Large intestine (tissue), 3 donors: ENCODE data around the gene STEAP2. TPM values are rescaled to one million over a fixed set of nuclear protein-coding genes. Genes with fewer than 3 reads are reported as not detected.
"Not testable (repeated sequence)": the region's sequence is repeated elsewhere in the genome, so short reads cannot be mapped to it uniquely, and the experiment has no call there.

Source experiments
- DNase-seq, 2 donors: peaks; one replicate each; pipeline versions ENCODE4 v3.0.0 to v3.0.0-alpha.2; 2013
- H3K27ac ChIP-seq: one replicate; pipeline ENCODE4 v1.5.1; 2013; ENCODE audit warnings: low read length
- H3K27me3 ChIP-seq: 2 replicates; pipeline ENCODE4 v1.6.1; 2013; ENCODE audit warnings: low read length; ENCODE audit not compliant: control insufficient read depth, insufficient read depth
- H3K36me3 ChIP-seq: 2 replicates; pipeline ENCODE4 v1.6.1; 2013; ENCODE audit warnings: low read length; ENCODE audit not compliant: control insufficient read depth, insufficient read depth
- H3K4me1 ChIP-seq: one replicate; pipeline ENCODE4 v1.6.1; 2013; ENCODE audit warnings: low read length; ENCODE audit not compliant: control insufficient read depth, insufficient read depth
- H3K4me3 ChIP-seq: one replicate; pipeline ENCODE4 v1.5.1; 2013; ENCODE audit warnings: low read length
- H3K9me3 ChIP-seq: one replicate; pipeline ENCODE4 v1.6.1; 2013; ENCODE audit warnings: mild to moderate bottlenecking, low read depth, low read length, moderate library complexity; ENCODE audit not compliant: control insufficient read depth
- WGBS: methylation state at CpG from one replicate; pipeline ENCODE4 v1.1.5; 2013; ENCODE audit warnings: low lambda C conversion rate; ENCODE audit not compliant: insufficient coverage; 5-methylcytosine and 5-hydroxymethylcytosine counted together
- polyA plus RNA-seq: library from polyadenylated mRNA; unstranded; fragments of 120-200 nt; gene quantifications from one replicate; pipeline ENCODE4 v1.2.1, GENCODE V29; 2013

STEAP2 gene
- polyA plus RNA-seq, 1 donor = 19.2 TPM

- H3K4me1 ChIP-seq = peaks cover 20% of the 10 kb centered on the region
- H3K9me3 ChIP-seq = no peaks in the 10 kb centered on the region
- 17% methylated on average over 1 of the region's 6 CpGs for whole genome bisulfite sequencing
- no peak for DNase-seq
- no peak overlapping the region for H3K27ac ChIP-seq
- no peaks in the 10 kb centered on the region for H3K27me3 ChIP-seq
- H3K4me3 ChIP-seq = peak overlapping the region; percentile 78
- no peaks in the 10 kb centered on the region for H3K36me3 ChIP-seq
Observed at GRCh38 chr7:90244565-90244908, 33.0 kb downstream of the STEAP2 start.

GRCh38 chr7:90244909-90245851 is 33.6 kb downstream of the STEAP2 start, which contains the start of gene CFAP69:
Gene CFAP69, plus strand, starts transcription at chr7:90245174. Its CDS starts 251 bp downstream, at chr7:90245425.
- Histone ChIP-seq H3K4me3 (peak within 1 kb of the TSS; percentile 78), H3K27me3 (no peaks in the 10 kb centered on the region), H3K36me3 (no peaks in the 10 kb centered on the region), H3K4me1 (peaks cover 20% of the 10 kb centered on the region), H3K9me3 (no peaks in the 10 kb centered on the region), H3K27ac (no peak within 1 kb of the TSS)
- peak; percentile 83 to 95 for DNase-seq
- WGBS = no CpG with 5 or more reads among the region's 59 CpGs

GRCh38 chr7:90246171-90246570 is 34.6 kb downstream of the STEAP2 start:
- Histone ChIP-seq H3K36me3 (no peaks in the 10 kb centered on the region), H3K27me3 (no peaks in the 10 kb centered on the region), H3K4me1 (peaks cover 20% of the 10 kb centered on the region), H3K9me3 (no peaks in the 10 kb centered on the region), H3K27ac (no peak overlapping the region), H3K4me3 (peak overlapping the region; percentile 78)
- no CpG with 5 or more reads among the region's 9 CpGs for WGBS
- DNase-seq = peak in 1 of 2 donors; percentile 46

- Histone ChIP-seq H3K27ac (no peak overlapping the region), H3K36me3 (no peaks in the 10 kb centered on the region), H3K4me1 (peaks cover 8% of the 10 kb centered on the region), H3K4me3 (no peak overlapping the region), H3K9me3 (no peaks in the 10 kb centered on the region), H3K27me3 (no peaks in the 10 kb centered on the region)
- DNase-seq = no peak
- no CpG with 5 or more reads among the region's 3 CpGs for WGBS
Observed at GRCh38 chr7:90248706-90249105, 37.2 kb downstream of the STEAP2 start.

GRCh38 chr7:90250601-90251303 is 39.2 kb downstream of the STEAP2 start:
- Histone ChIP-seq H3K36me3 (no peaks in the 10 kb centered on the region), H3K27me3 (no peaks in the 10 kb centered on the region), H3K4me1 (peaks cover 3% of the 10 kb centered on the region), H3K9me3 (no peaks in the 10 kb centered on the region), H3K27ac (no peak overlapping the region), H3K4me3 (no peak overlapping the region)
- WGBS = 60% methylated on average over 1 of the region's 3 CpGs
- DNase-seq = no peak

GRCh38 chr7:90251304-90251635 is 39.7 kb downstream of the STEAP2 start:
- 83% methylated on average over 1 of the region's 1 CpG for WGBS
- Histone ChIP-seq H3K27me3 (no peaks in the 10 kb centered on the region), H3K9me3 (no peaks in the 10 kb centered on the region), H3K4me3 (no peak overlapping the region), H3K36me3 (no peaks in the 10 kb centered on the region), H3K4me1 (peaks cover 3% of the 10 kb centered on the region), H3K27ac (no peak overlapping the region)
- DNase-seq = no peak

GRCh38 chr7:90256011-90256410 is 44.5 kb downstream of the STEAP2 start:
- 100% methylated on average over 2 of the region's 5 CpGs for WGBS
- not testable (repeated sequence) for H3K4me3 ChIP-seq, H3K9me3 ChIP-seq, H3K27me3 ChIP-seq, H3K27ac ChIP-seq, DNase-seq, H3K4me1 ChIP-seq, H3K36me3 ChIP-seq

- Histone ChIP-seq H3K4me3 (no peak overlapping the region), H3K9me3 (no peaks in the 10 kb centered on the region), H3K27ac (no peak overlapping the region), H3K27me3 (no peaks in the 10 kb centered on the region), H3K36me3 (no peaks in the 10 kb centered on the region), H3K4me1 (no peaks in the 10 kb centered on the region)
- WGBS = no CpG with 5 or more reads among the region's 1 CpG
- no peak for DNase-seq
Observed at GRCh38 chr7:90256778-90257177, 45.2 kb downstream of the STEAP2 start.

- Histone ChIP-seq H3K4me1 (no peaks in the 10 kb centered on the region), H3K27ac (no peak overlapping the region), H3K4me3 (no peak overlapping the region), H3K27me3 (no peaks in the 10 kb centered on the region), H3K9me3 (no peaks in the 10 kb centered on the region), H3K36me3 (no peaks in the 10 kb centered on the region)
- DNase-seq = no peak
Observed at GRCh38 chr7:90261441-90261840, 49.9 kb downstream of the STEAP2 start.

GRCh38 chr7:90262438-90262837 is 50.9 kb downstream of the STEAP2 start:
- Histone ChIP-seq H3K36me3 (no peaks in the 10 kb centered on the region), H3K9me3 (no peaks in the 10 kb centered on the region), H3K27ac (no peak overlapping the region), H3K27me3 (no peaks in the 10 kb centered on the region), H3K4me3 (no peak overlapping the region), H3K4me1 (no peaks in the 10 kb centered on the region)
- DNase-seq = peak in 1 of 2 donors; percentile 22
